HK-2 (cell line): ENCODE data around the gene RABGAP1L.
"Not testable (repeated sequence)": the region's sequence is repeated elsewhere in the genome, so short reads cannot be mapped to it uniquely, and the experiment has no call there.

Experiments
- DNase-seq: peaks from one replicate; pipeline ENCODE4 v3.0.0-alpha.2; 2018; ENCODE audit not compliant: unreplicated experiment

Gene RABGAP1L

GRCh38 chr1:174870319-174870718 lies 711.0 kb downstream of the RABGAP1L start:
- no peak for DNase-seq

GRCh38 chr1:174871886-174872285 lies 712.6 kb downstream of the RABGAP1L start:
- no peak for DNase-seq

- no peak for DNase-seq
These were observed 713.3 kb downstream of the RABGAP1L start for GRCh38 chr1:174872615-174873058.

- no peak for DNase-seq
These were observed 715.2 kb downstream of the RABGAP1L start for GRCh38 chr1:174874331-174875053.

GRCh38 chr1:174875306-174875705 lies 716.0 kb downstream of the RABGAP1L start:
- no peak for DNase-seq

- no peak for DNase-seq
These were observed 717.9 kb downstream of the RABGAP1L start for GRCh38 chr1:174877208-174877673.

GRCh38 chr1:174880171-174880570 lies 720.9 kb downstream of the RABGAP1L start:
- DNase-seq, result no peak

GRCh38 chr1:174883409-174883808 lies 724.1 kb downstream of the RABGAP1L start:
- DNase-seq, result no peak

- DNase-seq, result no peak
These were observed 724.7 kb downstream of the RABGAP1L start for GRCh38 chr1:174884038-174884437.

GRCh38 chr1:174884566-174884965 lies 725.2 kb downstream of the RABGAP1L start:
- no peak for DNase-seq

- DNase-seq, result no peak
These were observed 730.7 kb downstream of the RABGAP1L start for GRCh38 chr1:174890024-174890423.

- DNase-seq, result no peak
These were observed 732.7 kb downstream of the RABGAP1L start for GRCh38 chr1:174892016-174892415.

GRCh38 chr1:174894117-174894762 lies 734.9 kb downstream of the RABGAP1L start:
- no peak for DNase-seq

- not testable (repeated sequence) for DNase-seq
These were observed 736.3 kb downstream of the RABGAP1L start for GRCh38 chr1:174895610-174896009.

GRCh38 chr1:174898102-174898797 lies 738.9 kb downstream of the RABGAP1L start:
- DNase-seq, result no peak

GRCh38 chr1:174900317-174900716 lies 741.0 kb downstream of the RABGAP1L start:
- no peak for DNase-seq

GRCh38 chr1:174902531-174903099 lies 743.3 kb downstream of the RABGAP1L start:
- no peak for DNase-seq

GRCh38 chr1:174911606-174912005 lies 752.3 kb downstream of the RABGAP1L start:
- DNase-seq, result no peak

- no peak for DNase-seq
These were observed 752.9 kb downstream of the RABGAP1L start for GRCh38 chr1:174912264-174912663.

GRCh38 chr1:174913225-174913903 lies 754.0 kb downstream of the RABGAP1L start:
- no peak for DNase-seq

- DNase-seq, result no peak
These were observed 755.7 kb downstream of the RABGAP1L start for GRCh38 chr1:174914991-174915390.

GRCh38 chr1:174916846-174917245 lies 757.5 kb downstream of the RABGAP1L start:
- DNase-seq, result no peak
